ENCODE data around the gene OXER1.

Gene OXER1

DNA sequence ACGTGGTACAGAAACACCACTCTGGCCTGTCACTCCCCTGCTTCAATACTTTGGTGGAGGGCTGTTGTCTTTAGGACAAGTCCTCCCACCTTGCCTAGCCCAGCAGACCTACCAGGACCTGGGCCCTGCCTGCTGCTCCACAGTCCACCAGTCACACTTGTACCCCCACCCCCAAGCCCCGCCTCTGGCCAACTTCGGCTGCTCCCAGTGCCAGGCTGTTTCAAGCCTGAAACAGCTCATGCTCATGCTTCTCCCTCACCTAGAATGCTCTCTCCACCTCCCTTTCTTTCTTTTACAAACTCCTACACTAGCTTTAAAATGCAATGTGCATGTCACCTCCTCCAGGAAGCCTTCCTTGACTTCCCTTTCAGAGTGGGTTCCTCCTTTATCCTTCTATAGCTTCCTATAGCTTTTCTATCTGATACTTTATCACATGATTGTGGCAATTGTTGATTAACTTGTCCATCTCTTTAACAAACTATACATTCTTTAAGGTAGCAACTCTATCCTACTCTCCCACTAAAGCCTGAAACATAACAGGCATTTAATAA is 4.8 kb upstream of the OXER1 start:
- DNase-seq = no peak

DNA sequence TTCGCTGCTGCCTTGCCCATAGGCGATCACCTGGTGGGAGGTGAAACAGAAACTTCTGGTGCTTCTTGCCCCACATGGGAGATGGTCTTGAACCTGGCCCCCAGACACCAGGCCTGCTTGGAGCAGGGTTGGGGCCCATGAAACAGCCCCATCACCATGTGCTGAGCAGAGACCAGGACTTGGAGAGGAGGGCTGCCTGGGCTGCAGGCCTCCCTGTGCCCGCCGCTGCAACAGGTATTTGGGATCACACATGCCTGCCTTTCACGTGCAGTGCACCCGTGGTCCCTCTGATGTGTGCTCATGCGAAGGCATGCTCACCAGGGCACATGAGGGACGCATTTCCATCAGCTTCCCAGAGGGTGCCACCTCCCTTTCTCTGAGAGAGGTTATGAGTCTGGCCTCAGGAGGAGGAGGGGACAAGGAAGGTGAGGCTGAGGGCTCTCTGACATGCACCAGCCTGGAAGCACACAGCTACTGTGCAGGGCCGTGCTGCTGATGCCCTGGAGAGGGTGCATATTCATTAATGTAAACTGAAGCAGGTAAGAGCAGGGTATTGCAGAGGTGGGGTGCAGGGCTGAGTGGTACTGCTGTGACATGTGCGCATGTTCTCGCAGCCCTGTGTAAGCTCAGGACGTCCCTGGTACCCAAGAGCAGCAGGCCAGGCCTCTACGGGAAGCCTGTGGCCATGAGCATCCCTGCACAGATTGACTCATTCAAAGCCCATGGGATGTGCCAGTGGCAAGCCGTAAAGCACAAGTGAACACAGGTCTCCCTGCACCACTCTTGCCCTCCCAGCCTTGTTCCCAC is 4.2 kb upstream of the OXER1 start:
- no peak for DNase-seq

DNA sequence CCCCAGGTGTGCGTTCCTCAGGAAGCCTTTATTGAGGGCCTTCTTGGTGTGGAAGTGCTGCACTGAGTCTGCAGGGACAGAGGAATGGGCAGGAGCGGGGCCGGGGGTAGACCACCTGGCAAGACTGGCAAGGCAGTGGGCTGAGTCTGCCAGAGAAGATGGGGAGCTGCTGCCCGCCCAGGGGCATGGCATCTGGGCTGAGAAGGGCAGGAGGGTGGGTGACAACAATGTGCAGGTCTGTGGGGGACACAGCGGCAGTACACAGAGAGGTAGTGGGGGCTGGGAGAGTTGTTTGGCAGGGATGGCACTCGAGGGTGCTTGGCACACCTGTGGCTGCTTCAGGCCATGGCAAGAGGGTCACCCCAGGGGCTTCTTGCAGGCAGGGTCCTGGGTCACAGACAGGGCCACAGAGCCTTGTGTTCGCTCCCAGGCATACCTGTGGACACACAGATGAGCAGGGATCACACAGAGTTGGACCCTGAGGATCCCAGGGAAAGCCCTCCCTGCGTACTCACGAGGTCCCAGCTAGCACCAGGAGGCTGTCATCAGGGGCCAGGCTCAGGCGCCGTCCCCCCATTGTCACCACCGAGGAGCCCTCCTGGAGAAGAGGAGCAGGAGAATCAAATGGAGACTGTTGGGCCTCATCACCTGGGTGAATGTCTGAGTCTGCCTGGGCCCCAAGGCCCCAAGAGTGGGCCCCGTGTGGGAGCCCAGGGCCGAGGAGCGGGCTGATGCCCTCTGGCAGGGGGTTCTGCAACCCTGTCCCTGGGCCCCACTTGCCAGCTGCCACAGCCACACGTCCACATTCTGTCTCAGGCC is 3.4 kb upstream of the OXER1 start:
- no peak for DNase-seq

DNA sequence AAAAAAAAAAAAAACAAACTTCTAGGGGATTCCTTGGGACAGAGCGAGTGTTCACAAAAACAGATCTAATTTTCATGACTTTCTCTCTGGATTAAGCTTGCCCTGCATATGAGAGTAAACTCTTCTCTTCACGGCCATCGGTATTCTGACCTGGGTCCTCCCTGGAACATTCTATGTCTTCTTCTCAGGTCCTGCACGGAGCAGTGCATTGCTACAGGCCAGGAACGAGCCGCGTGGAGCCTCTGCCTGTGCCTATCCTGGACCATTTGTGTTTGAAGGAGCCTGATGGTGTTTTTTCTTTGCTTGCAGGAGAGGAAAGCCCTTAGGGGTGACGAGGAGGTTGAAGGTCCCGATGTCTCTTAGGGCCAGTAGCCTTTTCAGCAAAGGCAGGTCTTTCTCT is 1.8 kb upstream of the OXER1 start:
- no peak for DNase-seq

DNA sequence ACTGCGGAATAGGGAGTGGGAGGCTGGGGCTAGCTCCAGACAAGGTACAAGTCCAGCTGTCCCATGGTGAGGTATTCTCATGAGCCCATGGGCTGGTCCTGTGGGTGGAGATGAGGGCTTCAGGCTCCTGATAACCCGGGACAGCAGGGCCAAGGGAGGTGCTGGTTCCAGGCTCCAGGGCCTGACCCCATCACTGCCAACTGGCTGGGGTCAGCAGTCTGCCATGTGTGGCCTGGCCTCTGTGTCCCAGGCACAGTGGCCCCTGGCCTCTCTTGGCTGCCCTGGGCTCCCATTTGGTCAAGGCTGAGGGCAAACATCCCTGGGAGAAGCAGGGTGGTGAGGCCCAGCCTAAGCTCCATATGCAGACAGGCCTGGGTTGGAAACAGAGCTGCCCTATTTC is 966 bp upstream of the OXER1 start:
- DNase-seq = no peak

DNA sequence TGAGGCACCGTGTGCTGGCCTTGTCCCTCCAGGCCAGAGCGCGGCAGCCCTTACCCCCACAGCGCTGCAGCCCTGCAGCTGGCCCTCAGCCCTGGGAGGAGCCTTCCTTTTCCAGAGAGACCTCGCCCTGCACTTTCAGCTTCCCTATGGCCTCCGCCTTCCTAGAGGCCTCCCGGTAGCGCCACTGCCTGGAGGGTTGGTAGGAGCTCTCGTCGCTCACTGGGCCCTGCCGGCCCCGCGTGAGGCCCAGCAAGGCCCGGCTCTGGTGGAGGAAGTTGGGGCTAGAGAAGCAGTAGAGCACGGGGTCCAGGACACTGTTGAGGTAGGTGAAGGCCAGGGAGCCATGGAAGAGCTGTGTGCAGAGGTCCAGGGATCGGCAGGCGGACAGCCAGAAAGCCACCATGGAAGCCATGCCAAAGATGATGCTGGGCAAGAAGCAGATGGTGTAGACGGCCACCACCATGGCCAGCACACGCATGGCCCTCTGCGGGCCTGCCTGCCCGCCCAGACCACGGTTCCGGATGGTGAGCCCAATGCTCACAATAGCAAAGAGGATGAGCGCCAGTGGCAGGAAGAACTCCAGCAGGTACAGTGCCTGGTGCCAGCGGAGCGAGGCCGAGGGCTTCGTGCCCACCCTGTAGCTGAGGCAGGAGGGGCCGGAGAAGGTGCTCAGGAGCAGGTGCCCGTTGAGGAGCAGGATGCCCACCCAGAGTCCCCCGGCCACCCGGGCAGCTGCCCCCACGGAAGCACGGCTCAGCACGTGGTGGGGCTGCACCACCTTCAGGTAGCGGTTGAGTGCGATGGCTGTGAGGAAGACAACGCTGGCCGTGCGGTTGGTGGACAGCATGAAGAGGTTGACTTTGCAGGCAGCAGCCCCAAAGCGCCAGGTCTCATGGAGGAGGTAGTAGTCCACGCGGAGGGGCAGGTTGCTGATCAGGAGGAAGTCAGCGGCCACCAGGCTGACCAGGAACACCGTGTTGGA is 821 bp downstream of the OXER1 start:
- no peak for DNase-seq

DNA sequence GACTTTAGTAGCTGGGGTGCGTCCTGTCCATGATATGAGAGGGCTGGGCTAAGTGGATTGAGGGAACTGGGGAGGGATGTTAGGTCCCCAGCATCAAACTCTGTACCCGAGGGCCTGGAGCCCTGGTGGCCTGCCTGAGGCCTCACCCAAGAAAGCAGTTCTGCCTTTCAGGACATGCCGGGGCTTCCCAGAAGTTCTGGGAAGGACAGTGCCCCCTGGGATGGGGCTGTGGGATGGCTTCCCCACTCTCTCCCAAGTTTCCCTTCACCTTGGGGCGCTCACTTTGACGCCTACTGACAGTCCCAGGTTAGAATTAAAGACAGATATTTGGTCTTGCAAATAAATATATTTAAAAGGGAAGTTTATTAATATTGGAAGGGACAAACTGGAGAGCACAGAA is 1.8 kb downstream of the OXER1 start:
- no peak for DNase-seq

DNA sequence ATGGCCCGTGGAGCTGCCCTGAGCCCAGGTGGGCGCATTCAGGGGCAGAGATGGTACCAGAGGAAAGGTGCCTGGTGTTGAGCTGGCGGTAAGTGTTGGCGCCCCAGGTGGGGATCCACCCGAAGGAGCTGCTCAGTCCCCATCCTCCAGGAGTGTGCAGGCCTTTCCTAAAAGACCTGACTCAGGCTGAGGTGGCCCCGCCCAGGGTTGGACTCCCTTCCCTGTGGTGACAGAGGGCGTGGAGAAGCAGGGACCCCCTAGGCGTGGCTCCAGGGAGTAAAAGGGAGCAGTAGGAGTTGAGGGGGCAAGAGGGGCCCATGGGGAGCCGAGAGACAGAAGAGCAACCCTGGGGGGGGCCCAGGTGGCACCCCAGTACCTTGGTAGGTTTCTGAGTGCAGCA is 2.4 kb downstream of the OXER1 start:
- no peak for DNase-seq

DNA sequence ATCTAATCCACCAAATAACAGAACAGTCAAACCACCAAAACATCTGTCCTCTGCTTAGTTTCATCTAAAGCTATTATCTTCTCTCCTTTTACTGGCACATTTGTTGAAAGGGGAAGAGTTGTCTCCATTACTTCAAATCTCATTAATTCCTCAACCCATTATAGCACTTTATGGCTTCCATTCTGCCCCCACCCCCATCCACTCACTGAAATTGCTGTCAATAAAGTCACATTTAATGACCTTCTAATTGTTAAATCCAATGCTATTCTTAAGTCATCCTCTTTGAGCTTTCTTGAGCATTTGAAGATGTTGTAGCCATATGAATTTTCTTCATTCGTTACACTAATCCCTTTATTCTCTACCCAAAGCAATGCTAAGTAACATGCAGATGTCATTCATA is 5.2 kb downstream of the OXER1 start:
- DNase-seq = no peak

DNA sequence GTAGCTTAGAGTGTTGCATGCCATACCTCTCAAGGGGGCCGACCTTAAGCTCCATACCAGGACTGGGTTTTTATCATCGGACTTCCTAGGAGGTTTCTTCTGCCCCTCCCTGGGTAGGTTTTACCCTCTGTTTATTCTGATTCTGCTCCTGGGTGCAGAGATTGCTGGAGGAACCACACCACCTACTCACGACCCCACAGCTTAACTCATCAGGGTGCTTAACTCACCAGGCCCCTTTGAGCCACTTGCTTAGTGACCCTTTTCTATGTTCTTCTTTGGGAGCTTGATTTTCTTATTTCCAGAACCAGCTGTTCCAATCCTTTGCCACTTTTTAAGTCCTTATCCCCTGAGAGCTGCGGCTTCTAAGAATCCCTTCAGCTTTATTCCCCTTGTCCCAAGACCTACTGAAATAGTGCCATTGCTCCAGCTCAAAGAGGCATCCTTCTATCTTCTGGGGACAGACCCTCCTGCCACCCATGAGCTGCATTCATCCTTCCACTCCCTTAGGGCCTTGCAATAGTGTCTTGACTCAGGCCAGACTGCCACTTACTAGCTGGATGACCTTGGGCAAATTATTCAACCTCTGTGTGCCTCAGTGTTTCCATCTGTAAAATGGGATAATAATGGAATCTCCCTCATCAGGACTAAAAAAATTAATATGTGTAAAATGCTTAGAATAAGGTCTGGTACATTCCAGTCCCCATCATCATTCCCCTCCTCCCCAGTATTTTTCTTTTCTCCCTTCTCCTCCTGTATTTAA is 5.8 kb downstream of the OXER1 start:
- no peak for DNase-seq

DNA sequence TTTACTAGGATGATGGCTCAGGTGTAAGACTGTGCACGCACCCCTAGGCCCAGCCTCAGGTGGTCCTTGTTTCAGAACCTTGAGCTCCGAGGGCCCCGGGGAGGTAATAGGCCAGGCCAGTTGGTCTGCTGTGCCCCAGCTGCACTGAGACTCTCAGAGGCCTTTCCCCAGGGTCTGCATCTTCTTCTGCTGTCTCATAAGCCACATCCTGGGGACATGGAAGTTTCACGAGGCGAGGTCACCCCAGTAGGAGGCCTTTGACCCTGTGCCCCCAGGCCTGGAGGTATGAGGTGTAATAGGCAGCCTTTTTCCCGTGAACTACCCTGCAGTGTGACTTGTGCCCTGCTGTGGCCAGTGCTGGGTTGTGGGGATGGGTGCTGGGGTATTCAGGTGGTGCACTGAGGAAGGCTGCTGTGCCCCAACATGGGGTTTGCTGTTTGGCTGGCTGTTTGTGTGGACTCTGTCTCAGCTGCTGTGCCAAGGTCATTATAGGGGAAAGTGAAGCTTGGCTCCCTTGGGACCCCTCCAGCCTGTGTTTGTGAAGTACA is 6.9 kb downstream of the OXER1 start:
- DNase-seq = no peak

DNA sequence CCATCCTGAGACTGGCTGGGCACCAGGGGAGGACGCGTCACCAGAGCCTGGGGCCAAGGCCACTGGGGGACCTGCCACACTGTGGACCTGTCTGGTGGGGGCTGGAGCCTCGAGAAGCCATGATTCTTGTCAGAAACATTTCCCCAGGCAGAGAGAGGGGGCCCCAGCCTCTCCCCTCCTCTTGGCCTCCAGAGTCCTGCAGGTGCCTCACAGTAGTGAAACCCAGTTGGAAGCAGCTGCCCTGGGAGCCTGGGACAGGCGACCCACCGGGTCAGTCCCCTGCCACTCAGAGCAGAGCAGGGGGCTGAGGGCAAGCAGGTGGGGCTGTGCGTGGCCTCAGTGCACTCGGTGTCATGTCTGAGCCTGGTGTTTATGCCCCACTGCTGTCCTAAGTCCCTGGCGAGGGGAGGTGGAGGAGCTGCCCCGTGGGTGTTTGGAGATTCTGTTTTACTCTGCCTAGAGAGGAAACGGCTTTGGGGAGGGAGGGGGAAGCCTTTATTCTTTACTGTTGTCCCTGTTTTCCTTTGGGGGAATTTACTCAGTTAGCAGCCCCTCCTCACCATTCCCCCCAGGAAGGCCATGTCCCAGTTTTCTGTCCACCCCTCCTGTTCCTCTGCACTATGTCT is 7.7 kb downstream of the OXER1 start:
- DNase-seq = no peak

DNA sequence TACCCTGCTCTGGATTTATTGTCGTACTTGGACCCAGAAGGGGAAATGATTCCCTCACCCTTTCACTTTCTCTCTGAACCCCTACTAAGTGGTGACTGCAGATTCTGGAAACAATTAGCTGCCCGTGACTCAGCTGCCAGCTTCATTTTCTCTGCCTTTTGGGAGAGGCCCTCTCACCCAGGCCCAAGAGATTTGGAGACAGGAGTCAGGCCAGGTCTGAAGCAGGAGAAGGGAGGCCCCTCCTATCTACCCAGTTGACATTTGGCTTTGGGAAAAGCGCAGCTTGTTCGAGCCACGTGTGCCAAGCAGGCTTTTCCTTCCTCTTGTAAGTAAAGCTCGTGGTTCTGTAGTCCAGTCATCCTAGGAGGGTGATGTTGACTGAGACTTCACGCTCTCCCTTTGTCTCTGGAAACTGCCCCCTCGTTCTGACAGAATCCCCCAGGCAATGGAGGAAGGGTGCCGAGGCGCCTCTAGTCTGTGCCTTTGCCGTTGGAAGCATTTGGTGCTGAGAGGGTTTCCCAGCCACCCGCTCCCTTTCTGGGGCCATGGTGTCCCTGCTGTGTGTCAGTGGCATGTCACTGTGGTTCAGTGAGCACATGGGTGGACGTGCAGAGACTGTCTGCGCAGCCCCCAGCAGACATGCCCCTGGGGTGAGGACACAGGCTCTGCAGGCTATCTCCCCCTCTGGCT is 8.6 kb downstream of the OXER1 start:
- no peak for DNase-seq

DNA sequence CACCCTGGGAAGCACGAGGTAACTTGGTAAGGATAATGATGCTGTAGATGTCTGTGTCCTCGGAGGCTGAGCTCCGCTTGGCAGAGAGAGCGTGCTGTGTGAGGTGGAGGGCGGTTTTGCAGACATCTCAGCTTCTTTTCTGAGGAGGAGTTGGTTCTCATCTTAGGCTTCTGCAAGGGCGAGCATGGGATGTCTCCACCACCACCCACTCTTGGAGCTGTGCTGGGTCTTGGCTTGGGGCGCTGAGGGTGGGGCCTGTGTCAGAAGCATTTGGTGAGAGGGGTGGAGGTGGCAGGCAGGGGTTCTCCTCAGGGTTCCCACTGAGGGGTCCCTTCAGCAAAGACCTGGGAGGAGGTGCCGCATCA is 9.2 kb downstream of the OXER1 start:
- no peak for DNase-seq

DNA sequence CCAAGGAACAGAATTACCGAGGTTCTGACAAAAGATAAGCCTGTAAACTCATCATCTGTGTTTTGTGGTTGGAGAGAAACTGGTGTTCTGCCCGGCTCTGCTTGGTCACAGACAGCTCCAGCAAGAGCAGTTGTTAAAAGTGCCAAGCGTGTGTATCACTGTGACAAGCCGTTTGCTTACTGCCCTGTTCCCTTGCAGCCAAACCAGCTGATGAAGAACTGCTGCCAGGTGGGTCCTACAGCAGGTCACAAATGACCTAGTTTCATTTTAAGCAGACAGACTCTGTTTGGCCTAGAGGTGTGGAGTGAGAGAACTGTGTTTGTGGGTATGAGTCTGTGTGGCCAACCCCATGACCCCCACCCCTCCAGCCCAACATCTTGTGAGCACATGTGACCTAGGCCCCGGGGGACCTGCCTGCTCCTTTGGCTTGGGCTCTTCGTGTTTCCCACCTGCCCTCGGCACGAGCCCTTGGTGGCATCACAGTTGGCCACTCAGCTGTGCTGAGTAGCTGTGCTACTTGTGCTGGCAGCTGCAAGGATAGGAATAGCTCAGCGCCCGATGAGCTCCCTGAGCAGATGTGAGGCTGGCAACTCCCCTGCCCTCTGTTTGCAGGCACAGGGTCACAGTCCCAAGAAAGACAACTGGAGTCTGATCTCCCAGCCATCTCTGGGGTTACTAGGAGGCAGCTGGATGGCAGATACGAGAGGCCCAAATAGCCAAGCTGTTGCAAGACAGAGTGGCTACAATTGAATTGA is 9.7 kb downstream of the OXER1 start:
- peak in 1 of 3 experiments; percentile 31 for DNase-seq

DNA sequence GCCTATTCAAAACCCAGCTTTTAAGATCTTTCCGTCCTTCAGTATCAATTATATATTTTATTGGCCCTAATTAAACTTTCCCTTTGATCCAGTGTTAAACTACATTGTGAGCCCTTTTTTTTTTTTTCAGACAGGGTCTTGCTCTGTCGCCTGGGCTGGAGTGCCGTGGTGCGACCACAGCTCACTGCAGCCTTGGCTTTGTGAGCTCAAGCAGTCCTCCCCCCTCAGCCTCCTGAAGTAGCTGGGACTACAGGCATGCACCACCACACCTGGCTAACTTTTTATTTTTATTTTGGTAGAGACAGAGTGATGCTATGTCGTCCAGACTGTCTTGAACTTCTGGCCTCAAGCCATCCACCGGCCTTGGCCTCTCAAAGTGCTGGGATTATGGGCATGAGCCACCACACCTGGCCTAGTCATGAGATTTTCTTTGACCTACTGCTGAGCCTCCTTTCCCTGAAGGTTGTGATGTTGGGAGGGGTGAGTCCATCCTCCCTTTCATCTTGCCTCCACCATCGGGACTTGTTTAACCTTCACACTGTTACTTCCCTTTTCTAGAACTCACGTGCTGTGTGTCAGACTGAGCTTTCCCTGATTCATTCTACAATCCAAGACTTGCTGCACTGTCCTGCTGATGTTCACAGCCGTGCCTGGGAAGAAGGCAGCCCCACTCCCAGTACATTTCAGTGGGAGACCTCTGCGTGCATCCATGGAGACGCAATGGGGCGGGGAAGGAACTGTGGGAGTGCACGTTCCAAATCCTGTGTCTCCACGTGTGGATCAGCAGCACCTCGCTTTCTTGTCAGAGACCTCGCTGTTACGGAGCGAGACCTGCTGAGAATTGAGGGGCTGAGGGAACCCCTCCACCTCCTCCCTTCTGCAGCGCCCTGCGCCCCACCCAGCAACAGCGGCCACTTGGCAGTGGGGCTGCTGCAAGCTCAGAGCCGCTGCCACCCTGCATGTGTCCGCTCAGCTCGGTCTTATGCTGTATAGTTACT is 10.8 kb downstream of the OXER1 start:
- no peak for DNase-seq

DNA sequence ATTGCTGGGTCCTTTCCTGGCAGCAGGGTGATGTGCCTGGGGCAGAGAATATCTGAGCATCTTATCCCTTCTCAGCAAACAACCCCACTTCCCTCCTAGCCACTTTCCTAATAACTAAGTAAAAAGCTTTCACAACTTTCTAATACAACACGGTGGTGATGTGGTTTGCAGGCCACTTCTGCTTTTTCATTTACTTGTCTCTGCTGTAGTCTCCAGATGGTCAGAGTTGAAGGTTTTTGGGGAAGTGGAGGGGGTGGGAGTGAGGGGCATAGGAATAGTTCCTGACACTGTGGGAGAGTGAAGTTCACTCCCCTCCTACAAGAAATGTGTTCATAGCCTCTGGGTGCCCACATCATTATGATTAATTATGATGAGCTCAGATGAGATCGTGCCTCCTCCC is 11.6 kb downstream of the OXER1 start:
- DNase-seq = no peak

DNA sequence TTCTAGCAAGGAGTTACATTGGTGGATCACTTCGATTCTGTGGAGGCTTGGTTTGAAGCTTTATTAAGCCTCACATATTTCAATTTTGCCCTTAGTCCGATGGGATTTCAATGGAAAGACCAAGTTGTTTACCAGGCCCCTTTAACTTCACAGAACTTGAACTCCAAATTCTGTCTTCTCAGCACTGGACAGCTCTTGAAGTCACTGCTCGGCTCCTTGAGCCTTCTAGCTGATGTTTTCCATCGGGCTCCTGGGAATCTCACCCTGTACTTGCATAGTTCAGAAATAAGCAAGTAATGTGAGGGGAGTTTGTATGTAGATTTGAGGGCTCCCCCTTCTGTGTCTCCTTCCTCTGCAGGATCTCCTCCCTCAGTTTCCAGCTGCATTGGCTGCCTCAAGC is 15.1 kb downstream of the OXER1 start:
- DNase-seq = no peak

DNA sequence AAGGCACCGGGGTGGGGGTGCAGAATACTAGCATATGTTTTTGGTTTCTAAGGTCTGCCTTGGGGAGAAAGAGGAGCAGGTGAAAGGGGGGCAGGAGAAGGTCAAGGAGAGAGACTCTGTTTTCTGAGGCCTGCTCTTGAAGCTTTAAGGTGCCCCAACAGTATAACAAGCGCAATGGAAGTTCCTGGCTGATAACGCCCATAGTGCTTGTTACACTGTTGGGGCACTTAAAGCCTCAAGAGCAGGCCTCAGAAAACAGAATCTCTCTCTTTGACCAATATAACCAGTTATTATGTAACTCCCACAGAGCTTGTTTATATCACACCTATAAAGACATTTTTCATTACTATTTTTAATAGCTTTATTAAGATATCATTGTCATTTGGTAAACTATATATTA is 16.5 kb downstream of the OXER1 start:
- no peak for DNase-seq

Data from NCI-H1417 (cell line).